ENCODE measurements around the gene VILL.

VILL gene

GRCh38 chr3:37990527-37990926 is at the start of gene VILL:
Gene VILL, plus strand, starts transcription at chr3:37990786. Its CDS starts 2,887 bp downstream, at chr3:37993673.
- FAIRE-seq, result no peak
- DNase-seq (ENCODE audit: insufficient read length, low spot score), result no peak
- TF ChIP-seq POLR2A (IDR thresholded peaks at IDR 0.05; ENCODE audit: low read depth, low read length), result no peak

- DNase-seq (ENCODE audit: insufficient read length, low spot score) (no peak), FAIRE-seq (no peak)
- no peak for TF ChIP-seq POLR2A (IDR thresholded peaks at IDR 0.05; ENCODE audit: low read depth, low read length)
Measured at GRCh38 chr3:37941608-37942508, 48.7 kb upstream of the VILL start.

- FAIRE-seq (no peak), DNase-seq (ENCODE audit: insufficient read length, low spot score) (no peak)
- TF ChIP-seq POLR2A (IDR thresholded peaks at IDR 0.05; ENCODE audit: low read depth, low read length), result no peak
Measured at GRCh38 chr3:37942646-37943045, 47.9 kb upstream of the VILL start.

- no peak for TF ChIP-seq POLR2A (IDR thresholded peaks at IDR 0.05; ENCODE audit: low read depth, low read length)
- FAIRE-seq (no peak), DNase-seq (ENCODE audit: insufficient read length, low spot score) (no peak)
Measured at GRCh38 chr3:37943126-37943525, 47.5 kb upstream of the VILL start.

- no peak for FAIRE-seq
- no peak for TF ChIP-seq POLR2A (IDR thresholded peaks at IDR 0.05; ENCODE audit: low read depth, low read length)
- no peak for DNase-seq (ENCODE audit: insufficient read length, low spot score)
Measured at GRCh38 chr3:37943631-37944314, 46.8 kb upstream of the VILL start.

GRCh38 chr3:37944391-37944842 is 46.2 kb upstream of the VILL start:
- DNase-seq (ENCODE audit: insufficient read length, low spot score), result no peak
- no peak for TF ChIP-seq POLR2A (IDR thresholded peaks at IDR 0.05; ENCODE audit: low read depth, low read length)
- FAIRE-seq, result no peak

GRCh38 chr3:37945156-37945806 is 45.3 kb upstream of the VILL start:
- no peak for DNase-seq (ENCODE audit: insufficient read length, low spot score)
- FAIRE-seq, result no peak
- TF ChIP-seq POLR2A (IDR thresholded peaks at IDR 0.05; ENCODE audit: low read depth, low read length), result no peak

- TF ChIP-seq POLR2A (IDR thresholded peaks at IDR 0.05; ENCODE audit: low read depth, low read length), result no peak
- DNase-seq (ENCODE audit: insufficient read length, low spot score), result peak; percentile 19
- FAIRE-seq, result no peak
Measured at GRCh38 chr3:37945807-37946530, 44.6 kb upstream of the VILL start.

- DNase-seq (ENCODE audit: insufficient read length, low spot score), result no peak
- FAIRE-seq, result no peak
- TF ChIP-seq POLR2A (IDR thresholded peaks at IDR 0.05; ENCODE audit: low read depth, low read length), result no peak
Measured at GRCh38 chr3:37946531-37946889, 44.1 kb upstream of the VILL start.

GRCh38 chr3:37949866-37950265 is 40.7 kb upstream of the VILL start:
- no peak for TF ChIP-seq POLR2A (IDR thresholded peaks at IDR 0.05; ENCODE audit: low read depth, low read length)
- FAIRE-seq (no peak), DNase-seq (ENCODE audit: insufficient read length, low spot score) (no peak)

GRCh38 chr3:37952564-37952963 is 38.0 kb upstream of the VILL start:
- FAIRE-seq (no peak), DNase-seq (ENCODE audit: insufficient read length, low spot score) (no peak)
- TF ChIP-seq POLR2A (IDR thresholded peaks at IDR 0.05; ENCODE audit: low read depth, low read length), result no peak

- no peak for DNase-seq (ENCODE audit: insufficient read length, low spot score)
- peak; percentile 6 for FAIRE-seq
- no peak for TF ChIP-seq POLR2A (IDR thresholded peaks at IDR 0.05; ENCODE audit: low read depth, low read length)
Measured at GRCh38 chr3:37953226-37953625, 37.4 kb upstream of the VILL start.

- FAIRE-seq (no peak), DNase-seq (ENCODE audit: insufficient read length, low spot score) (no peak)
- no peak for TF ChIP-seq POLR2A (IDR thresholded peaks at IDR 0.05; ENCODE audit: low read depth, low read length)
Measured at GRCh38 chr3:37953707-37954394, 36.7 kb upstream of the VILL start.
